NCI-H1436 (cell line): ENCODE results near the gene SYPL1.

ENCODE experiments used
- DNase-seq: peaks from one replicate; lab custom pipeline; 2025; lab: John Stamatoyannopoulos, UW

The SYPL1 gene

DNA sequence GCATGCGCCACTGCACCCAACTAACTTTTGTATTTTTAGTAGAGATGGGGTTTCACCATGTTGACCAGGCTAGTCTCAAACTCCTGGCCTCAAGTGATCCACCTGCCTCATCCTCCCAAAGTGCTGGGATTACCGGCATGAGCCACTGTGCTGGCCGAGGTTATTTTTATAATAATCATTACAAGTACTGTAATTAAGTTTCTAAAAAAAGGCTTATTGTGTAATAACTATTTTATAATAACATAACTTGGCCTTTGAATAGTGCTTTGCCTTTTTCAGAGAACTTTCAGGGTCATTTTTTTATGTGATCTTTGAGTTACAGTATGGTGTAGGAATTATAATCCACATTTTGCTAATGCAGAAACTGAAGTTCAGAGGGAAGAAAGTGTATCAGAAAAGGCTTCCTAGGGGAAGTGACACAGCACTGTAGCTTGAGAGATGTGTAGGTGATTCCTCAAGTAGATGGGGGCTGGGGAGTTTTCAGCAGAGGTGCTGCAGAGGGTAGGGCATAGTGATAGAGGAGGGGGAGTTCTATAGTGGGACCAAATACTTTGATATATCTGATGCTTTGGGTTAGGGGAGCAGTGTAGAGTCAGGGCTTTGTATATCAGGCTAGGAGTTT is 9.2 kb upstream of the SYPL1 start:
- no peak for DNase-seq

- no peak for DNase-seq
Measured at GRCh38 chr7:106120500-106120899, 8.4 kb upstream of the SYPL1 start.

DNA sequence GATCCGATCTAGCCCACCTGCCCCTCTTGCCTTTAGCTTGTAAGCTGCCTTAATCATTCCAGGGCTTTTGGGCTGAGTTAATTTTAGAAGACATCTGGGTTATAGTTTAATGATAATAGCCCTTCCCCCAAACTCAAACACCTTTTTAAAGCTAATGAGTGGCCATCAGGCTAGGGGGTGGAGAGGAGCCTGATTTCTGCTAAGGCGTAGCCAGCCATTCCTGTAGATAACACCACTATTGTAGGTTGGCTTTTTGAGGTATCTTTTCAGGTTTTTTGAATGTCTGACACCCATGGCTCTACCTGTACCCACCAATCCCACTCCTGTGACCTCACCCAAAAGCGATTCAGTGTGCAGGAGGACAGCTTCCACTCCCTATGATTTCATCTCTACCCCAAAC is 7.6 kb upstream of the SYPL1 start:
- DNase-seq, result no peak

GRCh38 chr7:106117786-106118544 is 5.9 kb upstream of the SYPL1 start:
- DNase-seq, result no peak

- DNase-seq, result no peak
Measured at GRCh38 chr7:106116161-106116704, 4.1 kb upstream of the SYPL1 start.

DNA sequence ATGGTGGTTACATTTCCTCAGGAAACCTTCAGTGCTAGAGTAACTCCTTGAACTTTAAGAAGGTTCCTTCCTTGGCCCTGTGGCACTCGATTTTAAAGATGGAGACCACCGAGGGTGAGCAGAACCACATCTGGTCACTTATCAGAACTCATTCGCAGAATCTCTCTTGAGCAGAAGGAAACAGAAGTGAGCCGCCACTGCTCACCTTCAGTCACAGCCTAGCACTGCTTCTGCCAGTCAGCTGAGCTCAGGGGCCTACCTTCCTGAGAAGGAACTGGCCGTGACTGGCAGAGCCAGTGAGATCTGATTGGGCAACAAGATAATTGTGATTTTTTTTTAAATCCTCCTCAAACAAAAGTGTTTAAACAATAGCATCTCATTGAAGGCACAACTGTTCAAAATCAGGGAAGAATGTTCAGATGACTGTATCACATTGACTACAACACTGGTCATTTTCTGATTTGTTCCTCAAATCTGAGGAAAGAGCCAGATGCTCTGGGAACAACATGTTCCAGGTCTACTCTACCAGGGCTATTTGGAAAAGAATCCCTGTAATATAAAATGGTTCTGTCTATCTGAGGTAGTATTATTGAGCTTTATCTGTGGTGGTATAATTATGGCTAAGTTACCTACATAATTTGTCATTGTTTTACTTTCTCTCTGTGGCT is 2.7 kb upstream of the SYPL1 start:
- DNase-seq, result no peak

DNA sequence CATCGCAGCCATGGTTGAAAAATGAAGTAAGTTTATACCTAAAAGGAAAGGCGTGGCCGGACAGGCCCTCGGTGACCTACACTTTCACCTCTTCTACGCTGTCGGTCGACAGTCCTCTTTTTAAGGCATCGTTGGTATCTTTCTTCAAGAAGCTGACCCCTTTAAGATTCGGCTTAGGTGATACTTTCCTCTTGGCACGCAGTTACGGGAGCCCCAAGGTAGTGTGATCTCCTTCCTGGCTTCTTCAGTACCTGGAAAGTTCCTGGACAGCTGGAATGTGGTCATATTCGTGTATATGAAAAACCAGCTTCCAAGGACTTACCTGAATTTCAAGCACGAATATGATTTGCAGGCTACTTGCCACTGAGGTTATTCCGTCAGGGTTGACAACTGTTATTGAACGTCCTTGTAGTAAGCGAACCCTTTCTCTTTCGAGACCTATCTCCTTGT is 885 bp upstream of the SYPL1 start:
- no peak for DNase-seq

GRCh38 chr7:106111655-106112117 is 426 bp downstream of the SYPL1 start:
- peak; percentile 40 for DNase-seq

DNA sequence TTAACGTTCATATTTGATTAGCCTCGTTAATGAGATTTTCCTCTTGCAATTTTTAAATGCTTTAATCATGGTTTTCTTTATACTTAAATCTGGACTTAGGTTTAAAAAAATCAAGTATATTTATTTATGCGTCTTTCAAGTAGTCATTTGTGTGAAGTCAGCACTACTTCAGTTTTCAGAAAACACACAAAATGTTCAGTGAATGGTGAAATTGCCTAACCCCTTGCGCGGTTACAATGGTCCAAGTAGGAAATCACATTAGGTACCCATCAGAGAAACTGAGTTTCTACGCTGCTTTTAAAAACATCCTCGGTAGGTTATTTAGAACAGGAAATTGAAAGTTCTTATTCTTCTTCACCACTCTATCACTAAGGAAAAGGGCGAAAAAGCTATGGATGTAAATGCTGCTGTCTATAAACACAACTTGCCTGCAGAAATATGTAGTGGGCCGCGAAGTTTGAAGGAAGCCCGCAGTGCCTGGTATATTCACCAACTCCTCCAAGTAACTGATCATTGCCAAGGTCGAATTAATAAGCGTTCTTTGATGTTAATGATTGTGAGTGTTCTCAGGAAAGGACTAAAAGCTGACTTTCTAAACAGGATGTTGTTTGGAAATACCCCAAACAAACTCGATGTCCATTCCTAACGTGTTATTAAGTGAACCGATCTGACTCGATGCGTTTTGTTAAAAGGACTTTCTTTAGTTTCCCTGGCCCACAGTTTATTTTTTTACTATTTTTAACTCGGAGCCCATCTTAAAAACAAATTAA is 1.0 kb downstream of the SYPL1 start:
- DNase-seq, result no peak

DNA sequence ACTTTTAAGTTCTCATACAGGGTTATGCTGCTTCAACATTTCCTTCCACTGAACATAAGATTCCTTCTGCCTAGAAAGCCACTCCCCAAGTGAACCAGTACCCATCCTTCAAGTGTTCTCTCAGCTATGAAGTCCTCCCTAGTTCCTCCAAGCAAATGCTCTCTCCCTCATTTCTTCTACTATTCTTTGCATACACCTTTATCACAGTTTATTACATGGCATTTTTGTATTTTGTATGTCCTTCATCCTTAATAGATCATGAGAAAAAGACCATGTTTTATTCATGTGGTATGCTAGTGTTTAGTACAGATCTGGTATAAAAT is 1.9 kb downstream of the SYPL1 start:
- DNase-seq, result no peak

DNA sequence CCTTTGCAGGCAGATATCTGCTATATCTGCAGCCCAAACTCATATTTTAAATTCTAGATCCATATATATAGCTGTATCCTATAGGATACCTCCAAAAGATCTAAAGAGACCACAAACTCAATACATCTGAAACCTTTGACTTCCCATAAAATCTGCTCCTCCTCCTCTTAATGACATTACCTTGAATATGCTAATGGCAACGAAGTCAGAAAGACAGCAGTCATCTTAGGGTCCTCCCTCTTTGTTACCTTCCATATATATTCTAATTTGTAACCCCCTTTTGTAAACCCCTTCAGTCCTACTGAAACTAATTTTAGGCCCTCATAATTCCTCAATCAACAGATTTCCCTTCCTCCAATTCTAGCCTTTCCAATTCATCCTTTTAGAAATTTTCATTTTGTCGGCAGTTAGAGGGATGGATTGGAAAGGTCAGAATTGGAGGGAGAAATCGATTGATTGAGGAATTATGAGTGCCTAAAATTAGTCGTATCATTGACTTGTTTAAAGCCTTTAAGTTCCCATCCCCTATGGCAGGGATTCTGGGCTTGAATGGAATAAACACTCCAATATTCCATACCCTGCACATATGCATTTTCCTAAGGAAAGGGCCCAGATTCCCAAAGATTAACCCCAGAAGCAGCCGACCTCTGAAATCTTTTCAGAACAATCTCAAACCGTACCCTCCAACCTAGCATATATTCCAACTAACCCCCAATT is 2.4 kb downstream of the SYPL1 start:
- DNase-seq, result no peak

- DNase-seq, result no peak
Measured at GRCh38 chr7:106108991-106109390, 3.1 kb downstream of the SYPL1 start.

GRCh38 chr7:106104721-106105260 is 7.3 kb downstream of the SYPL1 start:
- no peak for DNase-seq

DNA sequence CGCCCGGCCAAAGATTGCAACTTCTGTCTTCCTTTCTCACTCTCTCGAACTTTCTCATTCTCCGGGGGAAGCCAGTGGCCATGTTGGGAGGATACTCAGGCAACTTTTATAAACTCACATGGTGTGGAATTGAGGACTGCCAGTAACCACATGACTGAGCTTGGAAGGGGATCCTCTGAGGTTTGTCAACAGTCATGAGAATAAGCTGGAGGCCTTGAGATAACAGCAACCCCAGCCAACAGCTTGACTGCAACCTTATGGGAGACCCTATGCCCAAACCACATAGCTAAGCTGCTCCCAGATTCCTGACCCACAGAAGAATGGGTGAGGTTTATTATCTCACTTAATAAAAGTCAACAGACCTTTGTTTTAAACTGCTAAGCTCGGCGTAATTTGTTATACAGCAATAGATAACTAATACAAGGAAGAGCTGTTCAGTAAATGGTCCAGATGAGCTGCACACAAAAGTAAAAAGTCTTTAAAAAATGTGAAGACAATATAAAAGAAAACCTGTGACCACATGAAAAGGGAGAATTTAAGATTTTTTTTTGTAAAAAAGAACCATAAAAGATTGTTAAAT is 9.6 kb downstream of the SYPL1 start:
- DNase-seq, result no peak

DNA sequence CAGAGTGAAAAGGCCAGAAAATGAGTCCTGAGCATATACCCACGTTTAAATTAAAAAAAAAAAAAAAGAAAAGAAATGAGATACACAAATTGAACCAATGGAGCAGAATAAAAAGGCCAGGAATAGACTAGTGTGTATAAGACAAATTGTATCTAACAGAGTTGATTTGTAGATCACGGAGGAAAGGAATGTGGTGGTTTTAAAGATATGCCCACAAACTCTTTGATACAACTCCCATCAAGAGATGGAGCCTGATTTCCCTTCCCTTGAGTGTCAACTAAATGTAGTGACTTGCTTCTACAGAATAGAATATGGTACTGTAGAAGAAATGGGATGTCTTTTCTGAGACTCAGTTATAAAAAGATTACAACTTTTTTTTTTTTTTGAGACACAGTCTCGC is 10.4 kb downstream of the SYPL1 start:
- no peak for DNase-seq

DNA sequence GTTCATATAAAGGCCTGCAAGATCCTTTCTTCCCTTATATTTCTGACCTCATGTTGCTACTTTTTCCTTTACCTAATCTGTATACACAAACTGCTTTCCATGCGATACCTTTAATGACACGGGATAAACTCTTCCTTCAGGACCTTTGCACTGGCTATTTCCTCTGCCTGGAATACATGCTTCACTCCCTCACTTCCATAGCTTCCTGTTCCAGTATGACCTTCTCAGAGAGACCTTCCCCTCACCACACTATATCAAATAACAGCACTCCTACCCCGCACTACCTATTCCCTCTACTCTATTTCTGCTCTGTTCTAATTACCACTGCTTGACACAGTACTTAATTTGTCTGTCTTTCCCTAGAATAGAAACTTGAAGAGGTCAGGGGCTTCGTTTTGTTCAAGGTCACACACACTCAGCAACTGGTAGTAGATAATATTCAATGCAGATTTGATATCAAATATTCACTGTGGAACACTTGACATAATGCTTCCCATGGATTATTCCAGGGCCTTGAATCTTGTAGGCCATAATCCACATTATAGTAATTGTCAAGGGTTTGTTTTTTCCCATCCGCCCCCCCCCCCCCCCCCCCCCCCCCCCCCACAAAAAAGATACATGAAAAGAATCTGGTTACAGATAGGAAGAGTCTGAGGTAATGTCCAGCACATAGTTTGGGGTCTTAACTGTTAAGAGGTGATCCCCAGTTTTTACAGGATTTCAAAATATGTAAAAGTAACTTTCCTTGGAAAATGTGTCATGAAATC is 11.1 kb downstream of the SYPL1 start:
- DNase-seq, result no peak

DNA sequence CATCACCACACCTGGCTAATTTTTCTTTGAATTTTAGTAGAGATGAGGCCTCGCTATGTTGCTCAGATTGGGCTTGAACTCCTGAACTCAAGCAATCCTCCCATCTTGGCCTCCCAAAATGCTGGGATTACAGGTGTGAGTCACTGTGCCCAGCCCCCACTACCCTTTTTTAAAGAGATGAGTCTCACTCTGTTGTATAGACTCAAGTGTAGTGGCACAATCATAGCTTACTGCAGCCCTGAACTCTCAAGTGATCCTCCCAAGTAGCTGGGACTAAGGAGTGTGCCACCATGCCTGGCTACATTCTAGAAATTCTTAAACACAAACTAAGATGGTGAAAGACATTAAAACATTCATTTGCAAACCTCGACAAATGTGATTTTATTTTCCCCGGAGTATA is 12.6 kb downstream of the SYPL1 start:
- DNase-seq, result no peak

GRCh38 chr7:106098889-106099288 is 13.2 kb downstream of the SYPL1 start:
- DNase-seq, result no peak

GRCh38 chr7:106095634-106096033 is 16.5 kb downstream of the SYPL1 start:
- DNase-seq, result no peak

- no peak for DNase-seq
Measured at GRCh38 chr7:106094780-106095179, 17.3 kb downstream of the SYPL1 start.
